GM12878 (cell line): ENCODE results near the gene NAA15. TPM values are rescaled to one million over a fixed set of nuclear protein-coding genes. Genes with fewer than 3 reads are reported as not detected.

Experiments used
- ATAC-seq: fragments of 200-7000 bp; cut with Tn5 transposase; 3 replicates; pipeline ENCODE4 v1.9.1; 2020; ENCODE audit warnings: mild to moderate bottlenecking, moderate library complexity
- BruUV-seq: library from RNA; stranded (reverse); fragments of 400-500 nt; replicated peaks from 2 replicates; lab custom pipeline; 2021; lab: Mats Ljungman, UMichigan
- CTCF ChIA-PET: fragments of 300-600 bp; sonication (Branson Sonifier 250); formaldehyde crosslinking; extraction: SDS; loops from one replicate; lab custom pipeline; 2021; ENCODE audit warnings: inconsistent platforms; lab: Yijun Ruan, JAX
- POLR2A ChIA-PET: fragments of 350-600 bp; formaldehyde crosslinking; extraction: SDS; loops from one replicate; lab custom pipeline; 2021; ENCODE audit warnings: inconsistent platforms; lab: Charles Lee
- RAD21 ChIA-PET: fragments of 300-600 bp; sonication (Branson Sonifier 250); formaldehyde crosslinking; loops from one replicate; lab custom pipeline; 2023; ENCODE audit warnings: antibody characterized with exemption; ENCODE audit not compliant: unreplicated experiment; lab: Charles Lee
- SMC1A ChIA-PET: fragments of 300-600 bp; sonication (Branson Sonifier 250); formaldehyde crosslinking; loops from one replicate; lab custom pipeline; 2023; ENCODE audit not compliant: unreplicated experiment, uncharacterized antibody; lab: Charles Lee
- DNase-seq: peaks from one replicate; pipeline ENCODE4 v3.0.0-alpha.2; 2011; ENCODE audit warnings: low read depth, low spot score
- FAIRE-seq: peaks from 3 replicates; lab custom pipeline; 2011; peaks lifted over from hg19 to GRCh38; lab: Jason Lieb, UNC
- H2AFZ ChIP-seq: 2 replicates; pipeline ENCODE4 v1.6.0; 2011; ENCODE audit warnings: low read depth, low read length, control low read depth; ENCODE audit not compliant: control insufficient read depth
- H3K27ac ChIP-seq: 2 replicates; pipeline ENCODE4 v1.5.1; 2011; ENCODE audit warnings: control low read depth; ENCODE audit not compliant: control insufficient read depth, insufficient read depth
- H3K27me3 ChIP-seq, 2 experiments: replicated peaks in 1 of 2; 2 replicates each; pipeline versions ENCODE4 v1.6.0 to v1.6.1; 2011; ENCODE audit warnings: low read length in 1 of 2; ENCODE audit not compliant: control insufficient read depth in 2 of 2, insufficient read depth in 2 of 2
- H3K36me3 ChIP-seq, 2 experiments: 2 replicates each; pipeline ENCODE4 v1.5.1; 2011; ENCODE audit warnings: low read length in 1 of 2; ENCODE audit not compliant: control insufficient read depth in 2 of 2, insufficient read depth in 2 of 2
- H3K4me1 ChIP-seq: 2 replicates; pipeline ENCODE4 v1.6.1; 2011; ENCODE audit warnings: mild to moderate bottlenecking, low read length, moderate library complexity, mixed read lengths; ENCODE audit not compliant: control insufficient read depth, insufficient read depth
- H3K4me2 ChIP-seq: 2 replicates; pipeline ENCODE4 v1.6.0; 2011; ENCODE audit warnings: control low read depth; ENCODE audit not compliant: control insufficient read depth, insufficient read depth
- H3K4me3 ChIP-seq: fragments of 200-600 bp; sonication (generic); 2 replicates; pipeline ENCODE4 v1.5.1; 2016
- H3K79me2 ChIP-seq: 2 replicates; pipeline ENCODE4 v1.6.0; 2011; ENCODE audit warnings: low read length; ENCODE audit not compliant: control insufficient read depth, insufficient read depth
- H3K9ac ChIP-seq: 2 replicates; pipeline ENCODE4 v1.8.0; 2011; ENCODE audit warnings: low read length, control low read depth, mixed read lengths; ENCODE audit not compliant: control insufficient read depth, insufficient read depth
- H3K9me3 ChIP-seq: replicated peaks from 3 replicates; pipeline ENCODE4 v1.5.1; 2011; ENCODE audit warnings: mild to moderate bottlenecking, low read length; ENCODE audit not compliant: control insufficient read depth, insufficient read depth
- H4K20me1 ChIP-seq: 2 replicates; pipeline ENCODE4 v1.6.0; 2011; ENCODE audit not compliant: control insufficient read depth, insufficient read depth
- ETV6 ChIP-seq, 2 experiments: fragments of 450-650 bp in 1 of 2; IDR thresholded peaks in 1 of 2; conservative IDR thresholded peaks in 1 of 2; 2 replicates each; pipeline ENCODE4 v1.6.1; 2014; ENCODE audit warnings: antibody characterized with exemption in 1 of 2, borderline replicate concordance in 1 of 2, low read depth in 1 of 2, mild to moderate bottlenecking in 1 of 2, moderate library complexity in 1 of 2
- FOS ChIP-seq: IDR thresholded peaks from 3 replicates; pipeline ENCODE4 v1.6.1; 2011; ENCODE audit warnings: borderline replicate concordance; ENCODE audit not compliant: insufficient read length; ENCODE audit errors: extremely low read depth
- GABPA ChIP-seq: IDR thresholded peaks from 2 replicates; pipeline ENCODE4 v1.6.1; 2014; ENCODE audit warnings: antibody characterized with exemption, low read depth, mild to moderate bottlenecking, inconsistent platforms
- MXI1 ChIP-seq: fragments of 150-350 bp; IDR thresholded peaks from 2 replicates; pipeline ENCODE4 v1.6.1; 2011; ENCODE audit warnings: low read depth, mild to moderate bottlenecking, inconsistent platforms, low read length, improper control_type of control experiment
- NKRF ChIP-seq: fragments of 450-650 bp; conservative IDR thresholded peaks from 2 replicates; pipeline ENCODE4 v1.6.1; 2017; ENCODE audit warnings: mild to moderate bottlenecking, moderate library complexity
- SMAD5 ChIP-seq: IDR thresholded peaks from 2 replicates; pipeline ENCODE4 v1.6.1; 2016; ENCODE audit warnings: antibody characterized with exemption, low read depth
- TAF1 ChIP-seq: IDR thresholded peaks from 2 replicates; pipeline ENCODE4 v1.6.1; 2011; ENCODE audit warnings: mild to moderate bottlenecking, low read depth, low read length, borderline replicate concordance
- ZSCAN29 ChIP-seq: fragments of 450-650 bp; IDR thresholded peaks from 2 replicates; pipeline ENCODE4 v1.6.1; 2017; ENCODE audit warnings: mild to moderate bottlenecking, moderate library complexity
- WGBS: methylation state at CpG from one replicate; pipeline ENCODE4 v1.1.6; 2016; ENCODE audit warnings: low lambda C conversion rate; ENCODE audit not compliant: insufficient replicate concordance, insufficient coverage; ENCODE audit errors: missing lambda C conversion rate; 5-methylcytosine and 5-hydroxymethylcytosine counted together
- in situ Hi-C: fragments of 300-500 bp; cut with MboI; formaldehyde crosslinking; loops from 9 replicates; pipeline ENCODE4 v1.14.3; 2018; ENCODE audit warnings: mixed read lengths
- intact Hi-C: fragments of 100-400 bp; cut with micrococcal nuclease; formaldehyde crosslinking; loops from one replicate; pipeline ENCODE4 v1.14.2; 2022; ENCODE audit not compliant: unreplicated experiment
- polyA plus RNA-seq, 11 experiments: library from polyadenylated mRNA; depleted of rRNA in 4 of 11; unstranded in 6 of 11; stranded (reverse) in 5 of 11; fragments of >200 nt; fragmentation: Nextera tagmentation in 4 of 11; fragmentation: Illumina TruSeq in 1 of 11; extraction: Ambion mirVana in 4 of 11; extraction: Trizol in 1 of 11; gene quantifications; 1 replicate in 1 of 11; 2 replicates in 10 of 11; pipeline versions ENCODE4 v1.2.1 to v1.2.3, GENCODE V29; 2011 to 2016; ENCODE audit warnings: inconsistent platforms in 2 of 11, missing spikeins in 2 of 11, low read depth in 1 of 11
- total RNA-seq, 4 experiments: library from RNA; depleted of rRNA in 3 of 4; stranded (reverse); fragments of >200 nt in 3 of 4; fragmentation: Illumina TruSeq in 1 of 4; extraction: Trizol in 1 of 4; gene quantifications; 2 replicates each; pipeline versions ENCODE4 v1.2.1 to v1.2.3, GENCODE V29; 2013 to 2021
- TF ChIP-seq, protein P1 (sequence below): IDR thresholded peaks from 2 replicates; pipeline ENCODE4 v1.6.1; 2011; ENCODE audit warnings: borderline replicate concordance, low read depth, mild to moderate bottlenecking, moderate library complexity, low read length; ENCODE audit not compliant: insufficient read depth, poor library complexity, severe bottlenecking
- TF ChIP-seq, protein P2 (sequence below): fragments of 150-350 bp; IDR thresholded peaks from 2 replicates; pipeline ENCODE4 v1.6.1; 2016; ENCODE audit warnings: low read depth, low read length
- TF ChIP-seq, protein P3 (sequence below): fragments of 450-650 bp; IDR thresholded peaks from 2 replicates; pipeline ENCODE4 v1.6.1; 2017; ENCODE audit warnings: borderline replicate concordance
- TF ChIP-seq, protein P4 (sequence below): IDR thresholded peaks from 2 replicates; pipeline ENCODE4 v1.6.1; 2011; ENCODE audit warnings: mild to moderate bottlenecking, low read depth, low read length, moderate library complexity; ENCODE audit not compliant: insufficient replicate concordance

The NAA15 gene
- total and polyA plus RNA-seq, 10 of the 15 experiments (the other 5 are each of a cell fraction or from before 2014, with no cell fraction given), result 24.3 to 93.1 (median 51.9) TPM

- TF ChIP-seq, protein P1, sequence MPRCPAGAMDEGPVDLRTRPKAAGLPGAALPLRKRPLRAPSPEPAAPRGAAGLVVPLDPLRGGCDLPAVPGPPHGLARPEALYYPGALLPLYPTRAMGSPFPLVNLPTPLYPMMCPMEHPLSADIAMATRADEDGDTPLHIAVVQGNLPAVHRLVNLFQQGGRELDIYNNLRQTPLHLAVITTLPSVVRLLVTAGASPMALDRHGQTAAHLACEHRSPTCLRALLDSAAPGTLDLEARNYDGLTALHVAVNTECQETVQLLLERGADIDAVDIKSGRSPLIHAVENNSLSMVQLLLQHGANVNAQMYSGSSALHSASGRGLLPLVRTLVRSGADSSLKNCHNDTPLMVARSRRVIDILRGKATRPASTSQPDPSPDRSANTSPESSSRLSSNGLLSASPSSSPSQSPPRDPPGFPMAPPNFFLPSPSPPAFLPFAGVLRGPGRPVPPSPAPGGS, result no peak
These were observed 67.7 kb downstream of the NAA15 start (continued) for GRCh38 chr4:139368998-139369397.

DNA sequence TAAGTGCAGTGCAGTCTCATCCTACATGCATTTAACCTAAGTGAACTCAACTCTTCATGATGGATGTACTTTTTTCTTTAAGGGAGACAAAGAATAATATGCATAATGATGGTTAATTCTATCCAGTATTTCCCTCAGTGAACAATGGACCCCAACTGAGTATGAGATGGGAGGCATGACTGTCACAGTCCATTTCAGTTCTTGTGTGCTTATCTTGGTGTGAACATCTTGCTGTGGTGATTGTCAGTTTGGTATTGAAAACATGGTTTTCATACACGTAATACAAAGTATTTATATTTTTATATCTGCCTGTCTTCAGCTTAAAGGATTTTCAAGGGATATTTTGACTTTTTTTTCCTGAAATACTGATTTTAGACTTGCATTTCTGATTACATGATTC is 72.9 kb downstream of the NAA15 start:
- no peak overlapping the region for H2AFZ ChIP-seq
- ChIA-PET SMC1A (no interaction called here), CTCF (no interaction called here), POLR2A (no interaction called here), RAD21 (no interaction called here)
- no peaks in the 10 kb centered on the region for H4K20me1 ChIP-seq
- H3K9ac ChIP-seq, result no peak overlapping the region
- H3K4me2 ChIP-seq, result no peak overlapping the region
- H3K79me2 ChIP-seq, result no peaks in the 10 kb centered on the region
- peaks cover 0 to 29% of the 10 kb centered on the region in 2 experiments; a peak in 2 of 4 replicates for H3K36me3 ChIP-seq
- H3K27ac ChIP-seq, result no peak overlapping the region
- intact Hi-C loops (no loop called here), in situ Hi-C loops (no loop called here)
- no peaks in the 10 kb centered on the region for H3K4me1 ChIP-seq
- H3K4me3 ChIP-seq, result no peak overlapping the region
- H3K9me3 ChIP-seq, result no peaks in the 10 kb centered on the region
- FAIRE-seq (no peak), ATAC-seq (no peak), DNase-seq (no peak)
- no peaks in the 10 kb centered on the region for H3K27me3 ChIP-seq
- WGBS, result 86% methylated on average over 1 of the region's 1 CpG
- no TSS peak for BruUV-seq
- TF ChIP-seq FOS (no peak), MXI1 (no peak), SMAD5 (no peak), TAF1 (no peak), NKRF (no peak), GABPA (no peak), ZSCAN29 (no peak), ETV6 (conservative IDR thresholded peaks at IDR 0.05 in 1 of 2, IDR thresholded peaks at IDR 0.05 in 1 of 2; ENCODE audit: borderline replicate concordance in 1 of 2, low read depth in 1 of 2) (no peak)
- TF ChIP-seq, protein P2, sequence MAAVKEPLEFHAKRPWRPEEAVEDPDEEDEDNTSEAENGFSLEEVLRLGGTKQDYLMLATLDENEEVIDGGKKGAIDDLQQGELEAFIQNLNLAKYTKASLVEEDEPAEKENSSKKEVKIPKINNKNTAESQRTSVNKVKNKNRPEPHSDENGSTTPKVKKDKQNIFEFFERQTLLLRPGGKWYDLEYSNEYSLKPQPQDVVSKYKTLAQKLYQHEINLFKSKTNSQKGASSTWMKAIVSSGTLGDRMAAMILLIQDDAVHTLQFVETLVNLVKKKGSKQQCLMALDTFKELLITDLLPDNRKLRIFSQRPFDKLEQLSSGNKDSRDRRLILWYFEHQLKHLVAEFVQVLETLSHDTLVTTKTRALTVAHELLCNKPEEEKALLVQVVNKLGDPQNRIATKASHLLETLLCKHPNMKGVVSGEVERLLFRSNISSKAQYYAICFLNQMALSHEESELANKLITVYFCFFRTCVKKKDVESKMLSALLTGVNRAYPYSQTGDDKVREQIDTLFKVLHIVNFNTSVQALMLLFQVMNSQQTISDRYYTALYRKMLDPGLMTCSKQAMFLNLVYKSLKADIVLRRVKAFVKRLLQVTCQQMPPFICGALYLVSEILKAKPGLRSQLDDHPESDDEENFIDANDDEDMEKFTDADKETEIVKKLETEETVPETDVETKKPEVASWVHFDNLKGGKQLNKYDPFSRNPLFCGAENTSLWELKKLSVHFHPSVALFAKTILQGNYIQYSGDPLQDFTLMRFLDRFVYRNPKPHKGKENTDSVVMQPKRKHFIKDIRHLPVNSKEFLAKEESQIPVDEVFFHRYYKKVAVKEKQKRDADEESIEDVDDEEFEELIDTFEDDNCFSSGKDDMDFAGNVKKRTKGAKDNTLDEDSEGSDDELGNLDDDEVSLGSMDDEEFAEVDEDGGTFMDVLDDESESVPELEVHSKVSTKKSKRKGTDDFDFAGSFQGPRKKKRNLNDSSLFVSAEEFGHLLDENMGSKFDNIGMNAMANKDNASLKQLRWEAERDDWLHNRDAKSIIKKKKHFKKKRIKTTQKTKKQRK, result no peak
- TF ChIP-seq, protein P3, sequence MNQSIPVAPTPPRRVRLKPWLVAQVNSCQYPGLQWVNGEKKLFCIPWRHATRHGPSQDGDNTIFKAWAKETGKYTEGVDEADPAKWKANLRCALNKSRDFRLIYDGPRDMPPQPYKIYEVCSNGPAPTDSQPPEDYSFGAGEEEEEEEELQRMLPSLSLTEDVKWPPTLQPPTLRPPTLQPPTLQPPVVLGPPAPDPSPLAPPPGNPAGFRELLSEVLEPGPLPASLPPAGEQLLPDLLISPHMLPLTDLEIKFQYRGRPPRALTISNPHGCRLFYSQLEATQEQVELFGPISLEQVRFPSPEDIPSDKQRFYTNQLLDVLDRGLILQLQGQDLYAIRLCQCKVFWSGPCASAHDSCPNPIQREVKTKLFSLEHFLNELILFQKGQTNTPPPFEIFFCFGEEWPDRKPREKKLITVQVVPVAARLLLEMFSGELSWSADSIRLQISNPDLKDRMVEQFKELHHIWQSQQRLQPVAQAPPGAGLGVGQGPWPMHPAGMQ, result no peak
- TF ChIP-seq, protein P4, sequence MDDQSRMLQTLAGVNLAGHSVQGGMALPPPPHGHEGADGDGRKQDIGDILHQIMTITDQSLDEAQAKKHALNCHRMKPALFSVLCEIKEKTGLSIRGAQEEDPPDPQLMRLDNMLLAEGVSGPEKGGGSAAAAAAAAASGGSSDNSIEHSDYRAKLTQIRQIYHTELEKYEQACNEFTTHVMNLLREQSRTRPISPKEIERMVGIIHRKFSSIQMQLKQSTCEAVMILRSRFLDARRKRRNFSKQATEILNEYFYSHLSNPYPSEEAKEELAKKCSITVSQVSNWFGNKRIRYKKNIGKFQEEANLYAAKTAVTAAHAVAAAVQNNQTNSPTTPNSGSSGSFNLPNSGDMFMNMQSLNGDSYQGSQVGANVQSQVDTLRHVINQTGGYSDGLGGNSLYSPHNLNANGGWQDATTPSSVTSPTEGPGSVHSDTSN, result no peak
